Aorta (tissue), 5 donors: ENCODE data around the gene SEMA5A. TPM values are rescaled to one million over a fixed set of nuclear protein-coding genes. Genes with fewer than 3 reads are reported as not detected.
A peak's percentile ranks its signal among the peaks of the same experiment; 100 is the strongest.

Experiments
- ATAC-seq: fragments of 200-7000 bp; cut with Tn5 transposase; one replicate; pipeline ENCODE4 v1.9.1; 2022; ENCODE audit warnings: moderate library complexity; ENCODE audit not compliant: low FRiP score
- DNase-seq, 2 donors: peaks; one replicate each; pipeline ENCODE4 v3.0.0-alpha.2; 2020
- H3K27ac ChIP-seq, 2 donors: one replicate each; pipeline ENCODE4 v1.5.1; 2013; ENCODE audit warnings: low read length in 2 of 2, mild to moderate bottlenecking in 2 of 2, moderate library complexity in 2 of 2, control low read depth in 1 of 2, inconsistent platforms in 1 of 2, low read depth in 1 of 2
- H3K27me3 ChIP-seq, 2 donors: one replicate each; pipeline ENCODE4 v1.6.1; 2013; ENCODE audit warnings: control low read depth in 1 of 2, low read length in 1 of 2, mild to moderate bottlenecking in 1 of 2, moderate library complexity in 1 of 2; ENCODE audit not compliant: insufficient read depth in 2 of 2, control insufficient read depth in 1 of 2
- H3K36me3 ChIP-seq, 2 donors: one replicate each; pipeline ENCODE4 v1.6.1; 2013; ENCODE audit warnings: control low read depth in 1 of 2, low read length in 1 of 2, mild to moderate bottlenecking in 1 of 2; ENCODE audit not compliant: insufficient read depth in 2 of 2, control insufficient read depth in 1 of 2
- H3K4me1 ChIP-seq, 2 donors: one replicate each; pipeline ENCODE4 v1.6.1; 2013; ENCODE audit warnings: low read length in 2 of 2, control low read depth in 1 of 2, mild to moderate bottlenecking in 1 of 2, moderate library complexity in 1 of 2; ENCODE audit not compliant: insufficient read depth in 2 of 2, control insufficient read depth in 1 of 2
- H3K4me3 ChIP-seq, 2 donors: one replicate each; pipeline ENCODE4 v1.5.1; 2013; ENCODE audit warnings: low read length in 2 of 2, control low read depth in 1 of 2, mild to moderate bottlenecking in 1 of 2
- H3K9me3 ChIP-seq: one replicate; pipeline ENCODE4 v1.6.1; 2013; ENCODE audit warnings: mild to moderate bottlenecking, low read length; ENCODE audit not compliant: control insufficient read depth
- WGBS, 2 donors: extraction: QIAGEN DNeasy Blood & Tissue Kit; methylation state at CpG; one replicate each; pipeline ENCODE4 v1.1.7; 2013; 5-methylcytosine and 5-hydroxymethylcytosine counted together
- intact Hi-C, 2 donors: fragments of 100-400 bp; cut with DNase I; formaldehyde crosslinking; loops; one replicate each; pipeline versions ENCODE4 v1.14.2 to v1.15.0; 2022
- polyA plus RNA-seq, 2 donors: library from polyadenylated mRNA; stranded (reverse); fragments of 200-250 nt; gene quantifications; one replicate each; pipeline ENCODE4 v1.2.3, GENCODE V29; 2013
- total RNA-seq, 2 donors: library from RNA; stranded (reverse); fragmentation: NEBNext Ultra II Directional; extraction: Animal tissue kit (Norgen Biotek cat#: 25700); gene quantifications; one replicate each; pipeline ENCODE4 v1.2.1, GENCODE V29; 2021
- donor health status: healthy with polysubstance abuse.
- donor health status: Bipolar disorder and iron deficiency.
- donor health status: DM: no; HTN: no; CAD: no.
- donor health status: DM: no; HTN: no; CAD: no.
- donor health status: DM: yes; HTN: yes; CAD: no.

The SEMA5A gene
- total and polyA plus RNA-seq, 4 donors, result 1.8 to 21.8 (median 12.7) TPM

- DNase-seq (no peak), ATAC-seq (no peak)
- H3K36me3 ChIP-seq, result no peaks in the 10 kb centered on the region
- H3K4me3 ChIP-seq, result no peak overlapping the region
- no peaks in the 10 kb centered on the region for H3K27me3 ChIP-seq
- H3K9me3 ChIP-seq, result no peaks in the 10 kb centered on the region
- H3K27ac ChIP-seq, result no peak overlapping the region
- intact Hi-C loops, result no loop called here
- no peaks in the 10 kb centered on the region for H3K4me1 ChIP-seq
- 71 to 78% methylated on average over 3 of the region's 3 CpGs for WGBS, 2 donors
These were observed 250.9 kb downstream of the SEMA5A start for GRCh38 chr5:9294793-9295465.

DNA sequence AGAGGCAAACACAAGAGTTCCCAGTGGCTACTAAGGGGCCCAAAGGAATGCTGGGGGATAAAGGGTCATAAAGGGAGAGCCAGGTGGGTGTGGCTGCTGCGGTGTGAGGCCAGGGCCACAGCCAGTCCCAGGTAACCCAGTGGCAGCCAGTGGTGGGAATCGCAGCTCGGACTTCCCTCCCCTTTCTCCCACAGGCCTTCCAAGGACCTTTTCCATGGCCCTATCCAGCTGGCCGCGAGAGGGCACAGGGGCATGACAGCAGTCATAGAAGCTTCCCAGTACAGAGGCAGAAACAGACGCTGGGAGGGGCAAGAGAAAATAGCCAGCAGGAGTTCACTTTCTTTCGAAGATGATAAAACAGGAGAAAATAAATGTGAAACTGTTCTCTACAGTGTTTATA lies 257.6 kb downstream of the SEMA5A start:
- Histone ChIP-seq H3K4me3 (no peak overlapping the region), H3K9me3 (no peaks in the 10 kb centered on the region), H3K4me1 (peaks cover 0 to 3% of the 10 kb centered on the region in 2 donors), H3K27ac (peak overlapping the region in 1 of 2 donors; percentile 11), H3K36me3 (no peaks in the 10 kb centered on the region), H3K27me3 (no peaks in the 10 kb centered on the region)
- WGBS, 2 donors, result 17% methylated on average over 7 of the region's 7 CpGs
- DNase-seq (peak; percentile 61 to 73), ATAC-seq (no peak)
- intact Hi-C loops, result loop anchor here in 1 of 2 donors (10.0 kb wide), 1 partner anchor 1437 kb away; no protein-coding TSS in a partner anchor

DNA sequence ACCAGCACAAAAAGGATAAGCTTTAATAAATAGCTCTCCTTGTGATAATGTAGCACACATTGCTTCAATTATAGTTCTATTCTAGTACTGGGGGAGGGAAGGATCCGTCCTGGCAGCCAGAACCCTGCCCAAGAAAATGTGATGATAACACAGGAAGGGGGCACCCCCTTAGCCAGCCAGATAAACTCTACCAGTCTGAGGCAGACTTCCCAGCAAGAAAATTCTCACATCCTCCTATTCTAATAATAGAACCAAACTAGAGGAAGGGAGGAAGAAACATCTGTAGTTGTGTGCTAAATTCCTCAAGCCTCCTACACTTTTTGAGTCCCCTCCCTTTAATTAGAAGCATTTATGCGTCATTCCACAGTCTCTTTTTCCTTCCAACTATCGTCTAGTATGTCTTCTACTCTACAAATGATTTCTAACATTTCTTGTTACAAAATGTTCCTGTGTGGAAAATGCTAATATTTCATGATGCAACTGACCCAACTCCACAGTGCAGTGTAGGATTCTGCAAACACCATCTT lies 261.0 kb downstream of the SEMA5A start:
- no peak overlapping the region for H3K4me3 ChIP-seq
- H3K4me1 ChIP-seq, result peaks cover 0 to 3% of the 10 kb centered on the region in 2 donors
- WGBS, 2 donors, result 2 to 3% methylated on average over 3 of the region's 3 CpGs
- H3K9me3 ChIP-seq, result no peaks in the 10 kb centered on the region
- no peaks in the 10 kb centered on the region for H3K27me3 ChIP-seq
- ATAC-seq (peak; percentile 74), DNase-seq (peak in 1 of 2 donors; percentile 64)
- peak overlapping the region; percentile 67 to 89 for H3K27ac ChIP-seq
- intact Hi-C loops, result loop anchor here in 1 of 2 donors (2.0 to 10.0 kb wide), 2 partner anchors 260 to 1440 kb away; no protein-coding TSS in a partner anchor
- no peaks in the 10 kb centered on the region for H3K36me3 ChIP-seq

- ATAC-seq (no peak), DNase-seq (no peak)
- 12 to 28% methylated on average over 1 of the region's 1 CpG for WGBS, 2 donors
- no peaks in the 10 kb centered on the region for H3K9me3 ChIP-seq
- H3K4me1 ChIP-seq, result peaks cover 0 to 3% of the 10 kb centered on the region in 2 donors
- intact Hi-C loops, result loop anchor here in 1 of 2 donors (2.0 to 10.0 kb wide), 2 partner anchors 261 to 1441 kb away; no protein-coding TSS in a partner anchor
- no peaks in the 10 kb centered on the region for H3K36me3 ChIP-seq
- H3K27ac ChIP-seq, result peak overlapping the region in 1 of 2 donors; percentile 67
- no peak overlapping the region for H3K4me3 ChIP-seq
- no peaks in the 10 kb centered on the region for H3K27me3 ChIP-seq
These were observed 261.6 kb downstream of the SEMA5A start for GRCh38 chr5:9284272-9284671.

DNA sequence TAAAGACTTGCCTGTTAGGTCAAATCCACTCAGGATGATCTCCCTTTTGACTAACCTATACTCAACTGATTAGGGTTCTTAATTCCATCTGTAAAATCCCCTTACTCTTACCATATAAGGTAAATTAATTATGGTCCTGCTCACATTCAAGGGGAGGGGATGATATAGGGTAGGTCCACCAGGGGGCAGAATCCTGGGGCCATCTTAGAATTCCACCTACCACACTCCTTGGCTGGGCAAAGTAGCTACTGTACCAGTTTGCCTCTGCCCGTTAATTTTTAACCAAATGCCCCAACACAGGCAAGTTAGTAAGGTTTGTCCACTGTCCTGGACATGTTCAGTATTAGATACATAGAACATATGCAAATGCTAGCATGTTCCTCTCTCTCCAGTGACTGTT lies 262.4 kb downstream of the SEMA5A start:
- intact Hi-C loops, result loop anchor here in 1 of 2 donors (10.0 kb wide), 1 partner anchor 1441 kb away; no protein-coding TSS in a partner anchor
- Histone ChIP-seq H3K27ac (no peak overlapping the region), H3K4me3 (no peak overlapping the region), H3K4me1 (peaks cover 0 to 3% of the 10 kb centered on the region in 2 donors), H3K36me3 (no peaks in the 10 kb centered on the region), H3K9me3 (no peaks in the 10 kb centered on the region), H3K27me3 (no peaks in the 10 kb centered on the region)
- 92 to 93% methylated on average over 1 of the region's 1 CpG for whole genome bisulfite sequencing, 2 donors
- DNase-seq, result no peak
- ATAC-seq, result no peak

GRCh38 chr5:9283021-9283420 lies 262.9 kb downstream of the SEMA5A start:
- Histone ChIP-seq H3K36me3 (no peaks in the 10 kb centered on the region), H3K4me1 (peaks cover 0 to 3% of the 10 kb centered on the region in 2 donors), H3K4me3 (no peak overlapping the region), H3K27ac (no peak overlapping the region), H3K27me3 (no peaks in the 10 kb centered on the region), H3K9me3 (no peaks in the 10 kb centered on the region)
- 87 to 90% methylated on average over 3 of the region's 3 CpGs for WGBS, 2 donors
- DNase-seq (no peak), ATAC-seq (no peak)
- intact Hi-C loops, result loop anchor here in 1 of 2 donors (10.0 kb wide), 1 partner anchor 1442 kb away; no protein-coding TSS in a partner anchor

- DNase-seq (no peak), ATAC-seq (no peak)
- 98% methylated on average over 3 of the region's 3 CpGs for WGBS, 2 donors
- Histone ChIP-seq H3K36me3 (no peaks in the 10 kb centered on the region), H3K4me3 (no peak overlapping the region), H3K27ac (no peak overlapping the region), H3K27me3 (no peaks in the 10 kb centered on the region), H3K9me3 (no peaks in the 10 kb centered on the region), H3K4me1 (peaks cover 0 to 3% of the 10 kb centered on the region in 2 donors)
- intact Hi-C loops, result loop anchor here in 1 of 2 donors (10.0 kb wide), 1 partner anchor 1443 kb away; no protein-coding TSS in a partner anchor
These were observed 263.7 kb downstream of the SEMA5A start for GRCh38 chr5:9282211-9282610.

DNA sequence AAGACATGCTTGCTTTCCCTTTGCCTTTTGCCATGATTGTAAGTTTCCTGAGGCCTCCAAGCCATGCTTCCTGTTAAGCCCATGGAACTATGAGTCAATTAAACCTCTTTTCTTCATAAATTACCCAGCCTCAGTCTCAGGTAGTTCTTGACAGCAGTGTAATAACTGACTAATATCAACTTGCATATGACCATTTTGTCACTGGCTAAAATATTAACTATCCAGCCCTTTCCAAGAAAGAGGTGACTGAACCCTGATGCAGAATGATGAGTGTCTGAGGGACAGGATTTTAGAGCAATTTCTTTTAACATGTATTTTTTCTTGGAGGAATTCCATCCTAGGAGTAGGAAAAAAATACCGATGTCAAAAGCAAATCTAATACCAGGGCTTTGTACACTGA lies 266.1 kb downstream of the SEMA5A start:
- H3K4me3 ChIP-seq, result no peak overlapping the region
- intact Hi-C loops, result loop anchor here in 1 of 2 donors (10.0 kb wide), 1 partner anchor 1445 kb away; no protein-coding TSS in a partner anchor
- 2 to 93% methylated on average over 1 of the region's 1 CpG for WGBS, 2 donors
- H3K36me3 ChIP-seq, result no peaks in the 10 kb centered on the region
- no peaks in the 10 kb centered on the region for H3K27me3 ChIP-seq
- H3K27ac ChIP-seq, result no peak overlapping the region
- no peak for DNase-seq
- no peaks in the 10 kb centered on the region for H3K9me3 ChIP-seq
- H3K4me1 ChIP-seq, result no peaks in the 10 kb centered on the region
- ATAC-seq, result no peak
